ENCODE data around the gene LARP4. TPM values are rescaled to one million over a fixed set of nuclear protein-coding genes. Genes with fewer than 3 reads are reported as not detected.
"Not testable (repeated sequence)": the region's sequence is repeated elsewhere in the genome, so short reads cannot be mapped to it uniquely, and the experiment has no call there.

The LARP4 gene
- total RNA-seq, 4 donors from 2014 or later, result 15.2 to 21.7 (median 18.9) TPM

- TF ChIP-seq POLR2A (IDR thresholded peaks at IDR 0.05) (no peak), CTCF (IDR thresholded peaks at IDR 0.05) (no peak)
- WGBS, 2 donors, result 91 to 100% methylated on average over 1 of the region's 1 CpG
- DNase-seq (ENCODE audit: low spot score in 2 of 2), result no peak
- intact Hi-C loops (cut with DNase I; ENCODE audit: low total_unique reads), result no loop called here
- H3K4me3 ChIP-seq (ENCODE audit: low read depth, poor library complexity, severe bottlenecking), result no peak overlapping the region
Measured at GRCh38 chr12:50483488-50483887, 82.8 kb downstream of the LARP4 start.

GRCh38 chr12:50488801-50489200 is 88.1 kb downstream of the LARP4 start:
- DNase-seq (ENCODE audit: low spot score in 2 of 2), result no peak
- 89 to 90% methylated on average over 5 of the region's 5 CpGs for WGBS, 2 donors
- intact Hi-C loops (cut with DNase I; ENCODE audit: low total_unique reads), result no loop called here
- TF ChIP-seq POLR2A (IDR thresholded peaks at IDR 0.05), result no peak
- TF ChIP-seq CTCF (IDR thresholded peaks at IDR 0.05), result no peak
- H3K4me3 ChIP-seq (ENCODE audit: low read depth, poor library complexity, severe bottlenecking), result no peak overlapping the region

- DNase-seq (ENCODE audit: low spot score in 2 of 2); H3K4me3 ChIP-seq (ENCODE audit: low read depth, poor library complexity, severe bottlenecking); intact Hi-C loops (cut with DNase I; ENCODE audit: low total_unique reads): not testable (repeated sequence)
- 96% methylated on average over 11 of the region's 11 CpGs for WGBS, 2 donors
Measured at GRCh38 chr12:50498119-50498518, 97.4 kb downstream of the LARP4 start.

- WGBS, 2 donors, result 0 to 1% methylated on average over 16 to 56 of the region's 77 CpGs
- intact Hi-C loops (cut with DNase I; ENCODE audit: low total_unique reads), result loop anchor here (5.0 kb wide), 1 partner anchor 132 kb away; no protein-coding TSS in a partner anchor
- H3K4me3 ChIP-seq (ENCODE audit: low read depth, poor library complexity, severe bottlenecking), result peak within 1 kb of the TSS; percentile 61
- TF ChIP-seq POLR2A (IDR thresholded peaks at IDR 0.05) (no peak), CTCF (IDR thresholded peaks at IDR 0.05) (peak in 1 of 3 donors; percentile 88)
- DNase-seq (ENCODE audit: low spot score in 2 of 2), result peak; percentile 95 to 99
Measured at GRCh38 chr12:50504798-50505674, 104.4 kb downstream of the LARP4 start, which contains the start of gene DIP2B. DIP2B (plus strand) TSS chr12:50504985; CDS start chr12:50505141, 156 bp downstream.

GRCh38 chr12:50505675-50506530 is 105.2 kb downstream of the LARP4 start:
- intact Hi-C loops (cut with DNase I; ENCODE audit: low total_unique reads), result loop anchor here (5.0 kb wide), 1 partner anchor 131 kb away; no protein-coding TSS in a partner anchor

More at GRCh38 chr12:50505675-50506530, 105.2 kb downstream of the LARP4 start:
- H3K4me3 ChIP-seq (ENCODE audit: low read depth, poor library complexity, severe bottlenecking), result peak overlapping the region; percentile 61
- TF ChIP-seq CTCF (IDR thresholded peaks at IDR 0.05), result no peak
- peak in 1 of 2 donors; percentile 58 for DNase-seq (ENCODE audit: low spot score in 2 of 2)
- whole genome bisulfite sequencing, 2 donors, result 0 to 5% methylated on average over 11 of the region's 11 CpGs

Measured in lower leg skin (tissue), 4 donors.